ENCODE results near the gene SPINK8. TPM values are rescaled to one million over a fixed set of nuclear protein-coding genes. Genes with fewer than 3 reads are reported as not detected.

SPINK8 gene
- total RNA-seq, 1 experiment from 2014 or later, result not detected

DNA sequence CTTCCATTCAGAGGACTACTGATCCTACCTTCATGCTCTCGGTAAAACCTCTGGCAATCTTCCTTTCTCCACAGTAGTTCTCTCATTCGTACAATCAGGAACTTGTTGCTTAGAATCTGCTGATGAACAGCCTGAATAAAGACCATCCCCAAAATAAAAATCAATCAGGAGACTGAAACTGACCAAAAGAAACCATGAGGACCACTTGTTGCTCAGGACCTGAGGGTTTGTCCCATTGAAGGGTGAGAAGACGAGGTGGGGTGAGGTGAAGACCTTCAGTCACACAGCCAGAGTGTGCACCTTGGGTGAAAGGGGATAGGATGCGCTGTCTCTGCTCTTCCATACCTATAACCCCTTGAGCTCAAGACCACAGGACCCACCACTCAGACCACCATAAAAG is 36.8 kb downstream of the SPINK8 start:
- intact Hi-C loops (cut with micrococcal nuclease), result no loop called here
- Histone ChIP-seq H3K27me3 (ENCODE audit: low read length) (no peaks in the 10 kb centered on the region), H3K4me2 (ENCODE audit: low read length) (no peak overlapping the region), H3K79me2 (ENCODE audit: low read length) (peaks cover 26% of the 10 kb centered on the region), H4K20me1 (ENCODE audit: low read length) (no peaks in the 10 kb centered on the region), H3K9ac (ENCODE audit: low read length) (no peak overlapping the region), H3K4me3 (ENCODE audit: low read length) (no peak overlapping the region), H3K9me3 (ENCODE audit: low read length) (no peaks in the 10 kb centered on the region), H3K36me3 (ENCODE audit: low read depth, low read length) (peaks cover 21% of the 10 kb centered on the region), H3K27ac (ENCODE audit: low read length) (no peak overlapping the region), H3K4me1 (ENCODE audit: insufficient read depth, low read length) (peaks cover 13% of the 10 kb centered on the region), H2AFZ (ENCODE audit: low read length) (no peak overlapping the region), H3K9me2 (replicated peaks; ENCODE audit: low read length) (no peaks in the 10 kb centered on the region), H3F3A (ENCODE audit: low read length, unreplicated experiment) (no peaks in the 10 kb centered on the region)
- no TSS peak for BruUV-seq (replicated peaks)
- ATAC-seq (no peak), DNase-seq (no peak)
- ChIA-PET CTCF (no interaction called here), POLR2A (ENCODE audit: unreplicated experiment) (no interaction called here)
- TF ChIP-seq EZH2 (IDR thresholded peaks at IDR 0.05; ENCODE audit: low read length, unreplicated experiment) (no peak), EZH2phosphoT487 (IDR thresholded peaks at IDR 0.05; ENCODE audit: borderline replicate concordance, low read length) (no peak), CTCF (conservative IDR thresholded peaks at IDR 0.05; ENCODE audit: low read depth, low read length) (no peak)

DNA sequence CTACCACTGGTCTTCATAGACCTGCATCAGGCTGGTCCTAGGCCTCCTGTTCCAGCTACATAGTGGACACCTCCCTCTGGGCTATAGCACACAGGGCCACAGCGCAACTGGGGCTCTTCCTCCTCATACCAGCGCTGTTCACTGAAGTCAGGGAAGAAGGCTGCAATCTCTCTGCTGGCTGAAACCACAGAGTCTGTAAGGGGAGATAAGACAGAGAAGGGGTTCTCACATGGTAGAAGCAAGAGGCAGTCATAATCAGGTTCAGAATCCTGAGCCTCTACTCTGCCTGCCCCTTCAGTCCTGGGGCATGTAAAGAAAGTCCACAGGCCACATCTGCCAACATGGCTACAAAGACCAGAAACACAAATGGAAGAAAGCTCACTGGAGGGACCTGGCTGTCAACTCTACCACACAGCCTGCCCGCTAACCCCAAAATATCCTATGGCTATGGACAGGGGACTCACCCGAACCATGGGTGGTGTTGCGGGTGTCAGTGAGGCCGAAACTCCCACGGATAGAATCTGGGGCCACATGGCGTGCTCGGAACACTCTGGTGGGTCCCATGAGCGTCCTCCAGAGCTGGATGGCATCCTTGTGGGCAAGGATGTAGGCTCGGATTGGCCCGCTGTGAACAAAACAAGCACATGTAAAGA is 38.7 kb downstream of the SPINK8 start:
- intact Hi-C loops (cut with micrococcal nuclease), result no loop called here
- H3F3A ChIP-seq (ENCODE audit: low read length, unreplicated experiment), result no peaks in the 10 kb centered on the region
- H3K4me3 ChIP-seq (ENCODE audit: low read length), result no peak overlapping the region
- CTCF ChIA-PET, result interaction anchor here (0.7 kb wide), 1 partner anchor 97 kb away, joined by 7 read pairs; no protein-coding TSS in a partner anchor
- H4K20me1 ChIP-seq (ENCODE audit: low read length), result no peaks in the 10 kb centered on the region
- no peak overlapping the region for H3K27ac ChIP-seq (ENCODE audit: low read length)
- no peak overlapping the region for H3K4me2 ChIP-seq (ENCODE audit: low read length)
- H3K9me3 ChIP-seq (ENCODE audit: low read length), result no peaks in the 10 kb centered on the region
- H3K79me2 ChIP-seq (ENCODE audit: low read length), result peaks cover 10% of the 10 kb centered on the region
- no TSS peak for BruUV-seq (replicated peaks)
- H2AFZ ChIP-seq (ENCODE audit: low read length), result no peak overlapping the region
- POLR2A ChIA-PET (ENCODE audit: unreplicated experiment), result no interaction called here
- DNase-seq (no peak), ATAC-seq (no peak)
- H3K9ac ChIP-seq (ENCODE audit: low read length), result no peak overlapping the region
- H3K36me3 ChIP-seq (ENCODE audit: low read depth, low read length), result peaks cover 21% of the 10 kb centered on the region
- TF ChIP-seq CTCF (conservative IDR thresholded peaks at IDR 0.05; ENCODE audit: low read depth, low read length) (no peak), EZH2 (IDR thresholded peaks at IDR 0.05; ENCODE audit: low read length, unreplicated experiment) (no peak), EZH2phosphoT487 (IDR thresholded peaks at IDR 0.05; ENCODE audit: borderline replicate concordance, low read length) (no peak)
- no peaks in the 10 kb centered on the region for H3K9me2 ChIP-seq (replicated peaks; ENCODE audit: low read length)
- H3K27me3 ChIP-seq (ENCODE audit: low read length), result no peaks in the 10 kb centered on the region
- peaks cover 1% of the 10 kb centered on the region; the same call in 1 of the 2 replicates for H3K4me1 ChIP-seq (ENCODE audit: insufficient read depth, low read length)

GRCh38 chr3:48289659-48290058 is 43.8 kb downstream of the SPINK8 start:
- H3K27me3 ChIP-seq (ENCODE audit: low read length), result no peaks in the 10 kb centered on the region
- no peak overlapping the region for H3K9ac ChIP-seq (ENCODE audit: low read length)
- H3F3A ChIP-seq (ENCODE audit: low read length, unreplicated experiment), result no peaks in the 10 kb centered on the region
- no peak overlapping the region for H3K27ac ChIP-seq (ENCODE audit: low read length)
- ATAC-seq (no peak), DNase-seq (no peak)
- POLR2A ChIA-PET (ENCODE audit: unreplicated experiment), result no interaction called here
- intact Hi-C loops (cut with micrococcal nuclease), result no loop called here
- no peak overlapping the region for H3K4me3 ChIP-seq (ENCODE audit: low read length)
- peaks cover 10% of the 10 kb centered on the region for H3K36me3 ChIP-seq (ENCODE audit: low read depth, low read length)
- TF ChIP-seq EZH2phosphoT487 (IDR thresholded peaks at IDR 0.05; ENCODE audit: borderline replicate concordance, low read length) (no peak), CTCF (conservative IDR thresholded peaks at IDR 0.05; ENCODE audit: low read depth, low read length) (no peak), EZH2 (IDR thresholded peaks at IDR 0.05; ENCODE audit: low read length, unreplicated experiment) (no peak)
- H3K4me2 ChIP-seq (ENCODE audit: low read length), result no peak overlapping the region
- BruUV-seq (replicated peaks), result no TSS peak
- H3K9me2 ChIP-seq (replicated peaks; ENCODE audit: low read length), result no peaks in the 10 kb centered on the region; the same call in 1 of the 2 replicates
- no peaks in the 10 kb centered on the region for H3K79me2 ChIP-seq (ENCODE audit: low read length)
- H3K4me1 ChIP-seq (ENCODE audit: insufficient read depth, low read length), result no peaks in the 10 kb centered on the region
- CTCF ChIA-PET, result interaction anchor here (1.4 kb wide), 1 partner anchor 146 kb away, joined by 4 read pairs; no protein-coding TSS in a partner anchor
- H4K20me1 ChIP-seq (ENCODE audit: low read length), result no peaks in the 10 kb centered on the region
- no peak overlapping the region for H2AFZ ChIP-seq (ENCODE audit: low read length)
- H3K9me3 ChIP-seq (ENCODE audit: low read length), result no peaks in the 10 kb centered on the region
